Ovary (tissue), 9 donors: Measurements from ENCODE around the gene ALK. TPM values are rescaled to one million over a fixed set of nuclear protein-coding genes. Genes with fewer than 3 reads are reported as not detected.

ENCODE experiments used
- DNase-seq, 5 donors: peaks; one replicate each; pipeline ENCODE4 v3.0.0-alpha.2; 2019 to 2020
- H3K27ac ChIP-seq, 2 donors: fragments of 200-600 bp; one replicate each; pipeline versions ENCODE4 v1.5.1 to v1.8.0; 2019 to 2022
- H3K27me3 ChIP-seq: fragments of 200-600 bp; one replicate; pipeline ENCODE4 v1.8.0; 2022
- H3K36me3 ChIP-seq: fragments of 200-600 bp; sonication (generic); one replicate; pipeline ENCODE4 v1.5.1; 2019
- H3K4me1 ChIP-seq: one replicate; pipeline ENCODE4 v1.8.1; 2013; ENCODE audit warnings: mild to moderate bottlenecking, moderate library complexity; ENCODE audit not compliant: insufficient read depth
- H3K4me3 ChIP-seq: fragments of 200-600 bp; sonication (generic); one replicate; pipeline ENCODE4 v1.5.1; 2017
- H3K9me3 ChIP-seq, 2 donors: fragments of 200-600 bp in 1 of 2; sonication (generic) in 1 of 2; one replicate each; pipeline versions ENCODE4 v1.5.1 to v1.8.1; 2013 to 2019; ENCODE audit warnings: mild to moderate bottlenecking in 1 of 2, moderate library complexity in 1 of 2
- EP300 ChIP-seq: sonication (generic); formaldehyde crosslinking; IDR thresholded peaks from one replicate; pipeline ENCODE4 v1.6.1; 2017; ENCODE audit warnings: antibody characterized with exemption
- POLR2A ChIP-seq: fragments of 450-650 bp; IDR thresholded peaks from one replicate; pipeline ENCODE4 v1.6.1; 2017; ENCODE audit warnings: antibody characterized with exemption, mild to moderate bottlenecking, moderate library complexity
- WGBS, 3 donors: extraction: QIAGEN DNeasy Blood & Tissue Kit in 1 of 3; methylation state at CpG; one replicate each; pipeline versions ENCODE4 v1.1.5 to v1.1.7; 2013 to 2017; 5-methylcytosine and 5-hydroxymethylcytosine counted together
- intact Hi-C, 4 donors: fragments of 100-400 bp; cut with DNase I; formaldehyde crosslinking; loops; one replicate each; pipeline versions ENCODE4 v1.11.0 to v1.15.1; 2022 to 2023
- polyA plus RNA-seq, 2 donors: library from polyadenylated mRNA; stranded (reverse); fragments of 200-250 nt in 1 of 2; fragments of 350-450 nt in 1 of 2; fragmentation: Illumina TruSeq in 1 of 2; extraction: RNeasy Lipid Tissue Mini Kit (QIAGEN cat#74804) in 1 of 2; gene quantifications; one replicate each; pipeline ENCODE4 v1.2.3, GENCODE V29; 2013 to 2014
- total RNA-seq, 7 donors: library from RNA; depleted of rRNA in 2 of 7; stranded (reverse); fragments of >200 nt in 2 of 7; fragmentation: NEBNext Ultra II Directional in 3 of 7; extraction: Animal tissue kit (Norgen Biotek cat#: 25700) in 3 of 7; gene quantifications; one replicate each; pipeline versions ENCODE4 v1.1.0 to v1.2.4, GENCODE V29; 2016 to 2023
- TF ChIP-seq, protein P1 (sequence below), 3 donors: fragments of 450-650 bp in 2 of 3; fragments of 200-600 bp in 1 of 3; IDR thresholded peaks; one replicate each; pipeline versions ENCODE4 v1.5.1 to v1.8.0; 2016 to 2022; ENCODE audit warnings: antibody characterized with exemption in 3 of 3, mild to moderate bottlenecking in 1 of 3
- donor health status: DM: no; HTN: no; CAD: no; lungs with moderate emphysema.
- donor health status: DM: no; HTN: no; CAD: no.
- donor health status: Bipolar disorder and iron deficiency.
- donor health status: DM: yes; HTN: yes; CAD: no.
- donor health status: DM: no; HTN: no; CAD: no.
- donor health status: DM: yes; HTN: yes; CAD: no.

Gene ALK
- total and polyA plus RNA-seq, 9 donors: 0.05 to 1.7 (median 0.23) TPM; not detected in 1

DNA sequence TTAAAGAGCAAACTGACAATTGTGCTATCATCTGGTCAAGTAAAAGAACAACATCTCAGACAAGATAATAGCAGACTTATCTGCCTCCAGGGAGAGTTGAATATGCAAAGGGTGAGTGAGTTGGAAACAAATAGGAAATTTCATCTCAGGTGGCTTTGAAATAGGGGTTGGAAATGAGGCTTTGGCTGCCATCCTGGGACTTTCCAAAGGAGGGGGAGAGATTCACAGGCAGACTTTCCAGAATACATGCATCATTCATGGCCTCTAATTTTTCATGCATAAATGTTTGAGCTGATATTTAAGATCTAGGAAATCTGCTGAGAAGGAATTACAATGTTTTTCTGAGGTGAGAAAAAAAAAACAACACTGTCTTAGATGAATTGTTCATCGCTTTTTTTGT is 300.5 kb downstream of the ALK start:
- intact Hi-C loops: no loop called here
- Histone ChIP-seq H3K9me3 (no peaks in the 10 kb centered on the region), H3K4me1 (no peaks in the 10 kb centered on the region), H3K4me3 (no peak overlapping the region), H3K36me3 (no peaks in the 10 kb centered on the region), H3K27me3 (no peaks in the 10 kb centered on the region), H3K27ac (no peak overlapping the region)
- DNase-seq: no peak
- WGBS, 3 donors: 76 to 86% (median 80%) methylated on average over 1 of the region's 1 CpG
- TF ChIP-seq, protein P1, sequence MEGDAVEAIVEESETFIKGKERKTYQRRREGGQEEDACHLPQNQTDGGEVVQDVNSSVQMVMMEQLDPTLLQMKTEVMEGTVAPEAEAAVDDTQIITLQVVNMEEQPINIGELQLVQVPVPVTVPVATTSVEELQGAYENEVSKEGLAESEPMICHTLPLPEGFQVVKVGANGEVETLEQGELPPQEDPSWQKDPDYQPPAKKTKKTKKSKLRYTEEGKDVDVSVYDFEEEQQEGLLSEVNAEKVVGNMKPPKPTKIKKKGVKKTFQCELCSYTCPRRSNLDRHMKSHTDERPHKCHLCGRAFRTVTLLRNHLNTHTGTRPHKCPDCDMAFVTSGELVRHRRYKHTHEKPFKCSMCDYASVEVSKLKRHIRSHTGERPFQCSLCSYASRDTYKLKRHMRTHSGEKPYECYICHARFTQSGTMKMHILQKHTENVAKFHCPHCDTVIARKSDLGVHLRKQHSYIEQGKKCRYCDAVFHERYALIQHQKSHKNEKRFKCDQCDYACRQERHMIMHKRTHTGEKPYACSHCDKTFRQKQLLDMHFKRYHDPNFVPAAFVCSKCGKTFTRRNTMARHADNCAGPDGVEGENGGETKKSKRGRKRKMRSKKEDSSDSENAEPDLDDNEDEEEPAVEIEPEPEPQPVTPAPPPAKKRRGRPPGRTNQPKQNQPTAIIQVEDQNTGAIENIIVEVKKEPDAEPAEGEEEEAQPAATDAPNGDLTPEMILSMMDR (IDR thresholded peaks at IDR 0.05): no peak
- TF ChIP-seq POLR2A (no peak), EP300 (no peak)

DNA sequence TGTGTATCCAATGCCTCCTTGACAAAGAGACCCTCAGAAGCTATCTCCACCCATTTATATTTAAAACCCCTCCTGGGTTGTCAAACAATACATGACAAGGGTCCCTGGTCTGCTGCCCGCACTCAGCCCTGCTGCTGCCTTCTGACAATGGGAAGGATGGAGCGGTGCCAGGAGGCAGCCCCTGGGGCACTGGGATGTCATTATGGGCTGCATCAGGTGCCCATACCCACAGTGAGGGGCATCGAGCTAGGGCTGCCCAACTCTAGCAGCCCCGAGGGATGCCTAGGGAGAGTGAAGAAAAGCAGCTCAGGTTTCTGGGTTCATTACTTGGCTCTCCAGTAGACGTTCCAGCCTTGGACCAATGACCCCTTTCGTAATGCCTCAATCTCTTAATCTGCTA is 301.7 kb downstream of the ALK start:
- intact Hi-C loops: no loop called here
- DNase-seq: no peak
- Histone ChIP-seq H3K9me3 (no peaks in the 10 kb centered on the region), H3K4me1 (no peaks in the 10 kb centered on the region), H3K36me3 (no peaks in the 10 kb centered on the region), H3K4me3 (no peak overlapping the region), H3K27ac (no peak overlapping the region), H3K27me3 (no peaks in the 10 kb centered on the region)
- TF ChIP-seq POLR2A (no peak), EP300 (no peak)
- TF ChIP-seq, protein P1 (IDR thresholded peaks at IDR 0.05): no peak
- WGBS, 3 donors: 83 to 92% (median 88%) methylated on average over 6 of the region's 6 CpGs

DNA sequence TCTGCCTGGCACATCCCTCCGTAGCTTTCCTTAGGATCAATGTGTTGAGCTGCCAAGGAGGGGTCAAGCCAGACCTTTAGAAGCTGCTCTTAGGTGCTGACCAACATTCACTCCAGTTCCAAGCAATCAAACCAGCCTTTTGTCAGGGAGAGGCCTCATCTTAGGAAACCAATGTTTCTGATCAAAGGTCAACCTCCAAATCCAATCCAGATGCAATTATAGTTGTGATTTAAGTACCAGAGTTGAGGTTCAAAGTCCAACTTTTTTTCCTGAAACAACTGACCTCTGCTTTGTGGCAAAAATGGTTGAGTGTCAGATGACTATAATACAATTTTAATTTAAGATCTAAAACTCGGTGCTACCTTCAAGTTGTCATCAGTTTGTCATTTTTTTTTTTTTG is 303.4 kb downstream of the ALK start:
- Histone ChIP-seq H3K27me3 (no peaks in the 10 kb centered on the region), H3K27ac (no peak overlapping the region), H3K36me3 (no peaks in the 10 kb centered on the region), H3K9me3 (no peaks in the 10 kb centered on the region), H3K4me3 (no peak overlapping the region), H3K4me1 (no peaks in the 10 kb centered on the region)
- no peak for DNase-seq
- TF ChIP-seq POLR2A (no peak), EP300 (no peak)
- TF ChIP-seq, protein P1 (IDR thresholded peaks at IDR 0.05): no peak
- intact Hi-C loops: no loop called here
- WGBS, 3 donors: 78 to 86% (median 80%) methylated on average over 2 of the region's 2 CpGs

DNA sequence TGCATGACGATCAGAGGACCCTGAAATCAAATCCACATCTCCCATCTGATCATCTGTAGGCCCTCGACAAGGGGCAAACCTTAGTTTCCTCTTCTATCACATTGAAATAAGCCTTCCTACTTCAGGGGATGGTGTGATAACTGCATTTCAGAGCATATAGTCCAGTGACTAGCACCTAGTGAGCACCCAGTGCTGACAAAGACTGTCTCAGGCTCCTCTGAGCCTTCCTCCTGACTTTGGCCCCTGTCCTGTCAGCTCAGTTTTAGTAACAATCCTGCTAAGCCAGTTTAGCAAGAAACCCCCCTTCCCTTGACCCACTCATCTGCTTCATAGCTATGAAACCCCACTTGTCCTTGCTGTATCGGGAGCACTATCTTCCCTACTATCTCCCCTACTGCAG is 304.0 kb downstream of the ALK start:
- Histone ChIP-seq H3K27me3 (no peaks in the 10 kb centered on the region), H3K27ac (no peak overlapping the region), H3K4me1 (no peaks in the 10 kb centered on the region), H3K9me3 (no peaks in the 10 kb centered on the region), H3K36me3 (no peaks in the 10 kb centered on the region), H3K4me3 (no peak overlapping the region)
- TF ChIP-seq EP300 (no peak), POLR2A (no peak)
- TF ChIP-seq, protein P1 (IDR thresholded peaks at IDR 0.05): no peak
- intact Hi-C loops: no loop called here
- WGBS, 3 donors: 81 to 93% (median 90%) methylated on average over 3 of the region's 3 CpGs
- DNase-seq: no peak

DNA sequence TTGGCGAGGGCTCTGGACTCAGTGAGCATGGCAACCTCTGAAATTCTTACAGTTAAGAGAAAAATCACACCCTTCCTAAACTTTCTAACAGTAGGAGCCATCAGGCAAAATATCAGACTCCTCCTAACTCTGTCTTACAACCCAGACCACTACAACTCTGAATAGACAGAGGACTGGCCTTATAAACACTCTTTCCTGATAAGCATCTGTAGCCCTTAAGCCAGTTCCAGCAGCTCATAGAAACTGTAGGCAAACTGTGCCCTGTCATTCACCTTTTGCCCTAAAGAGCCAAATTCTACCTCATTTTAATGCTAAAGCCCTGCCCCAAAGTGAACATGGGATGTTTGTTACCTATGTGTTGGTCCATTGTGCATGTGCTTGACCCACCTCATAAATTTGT is 304.8 kb downstream of the ALK start:
- DNase-seq: no peak
- Histone ChIP-seq H3K27ac (no peak overlapping the region), H3K27me3 (no peaks in the 10 kb centered on the region), H3K4me1 (no peaks in the 10 kb centered on the region), H3K36me3 (no peaks in the 10 kb centered on the region), H3K4me3 (no peak overlapping the region), H3K9me3 (no peaks in the 10 kb centered on the region)
- 40 to 60% (median 57%) methylated on average over 1 of the region's 1 CpG for WGBS, 3 donors
- TF ChIP-seq, protein P1 (IDR thresholded peaks at IDR 0.05): no peak
- TF ChIP-seq POLR2A (no peak), EP300 (no peak)
- intact Hi-C loops: no loop called here
